Activated CD4-positive, alpha-beta T cell treated with anti-CD3 and anti-CD28 coated beads, Interleukin-2, Interleukin-6, amounts not matched to agents 100 ng/mL and 50 ng/mL, durations not matched to agents 16 hours and 8 hours (primary cell): ENCODE results near the gene KRCC1.

Experiments used
- DNase-seq: peaks from one replicate; pipeline ENCODE4 v3.0.0-alpha.2; 2020

Gene KRCC1

DNA sequence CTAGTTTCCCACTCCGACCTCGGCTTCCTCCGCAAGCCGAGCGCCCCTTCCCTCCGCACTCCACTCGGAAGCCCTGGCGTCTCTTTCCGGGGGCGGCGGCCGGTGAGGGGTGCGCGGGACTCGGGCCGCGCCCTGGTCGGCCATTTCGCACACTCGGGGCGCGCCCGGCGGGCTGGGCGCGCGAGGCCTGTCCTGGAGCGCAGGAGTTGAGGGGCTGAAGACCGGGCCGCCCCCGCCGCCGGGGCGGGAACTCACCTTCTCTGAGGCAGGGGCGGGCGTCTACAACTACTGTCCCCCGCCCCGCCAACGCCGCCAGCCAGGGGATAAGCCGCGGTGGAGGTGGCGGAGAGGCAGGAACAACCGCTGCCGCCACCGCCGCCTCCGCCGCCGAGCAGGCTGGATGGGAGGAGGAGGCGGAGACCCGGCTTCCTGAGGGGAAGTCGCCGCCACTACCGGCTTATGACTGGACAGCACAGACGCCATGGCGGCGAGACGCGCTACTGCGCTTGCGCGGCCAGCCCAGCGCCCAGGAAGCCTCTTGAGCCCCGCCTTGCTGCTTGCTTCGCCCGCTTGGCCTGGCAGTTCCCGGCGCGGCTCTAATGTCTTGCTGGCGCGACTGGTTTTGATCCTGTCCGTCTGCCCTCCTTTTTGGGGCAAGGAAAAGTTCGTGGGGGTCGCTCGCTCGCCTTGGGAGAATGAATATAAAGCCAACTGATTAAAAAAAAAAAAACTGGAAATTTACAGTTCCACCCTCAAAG is at the start of gene KRCC1:
TSS of gene KRCC1 (minus strand) at position 413 of the 758 bp plus-strand sequence. CDS start 27,220 bp downstream, outside the sequence.
- peak; percentile 96 for DNase-seq

DNA sequence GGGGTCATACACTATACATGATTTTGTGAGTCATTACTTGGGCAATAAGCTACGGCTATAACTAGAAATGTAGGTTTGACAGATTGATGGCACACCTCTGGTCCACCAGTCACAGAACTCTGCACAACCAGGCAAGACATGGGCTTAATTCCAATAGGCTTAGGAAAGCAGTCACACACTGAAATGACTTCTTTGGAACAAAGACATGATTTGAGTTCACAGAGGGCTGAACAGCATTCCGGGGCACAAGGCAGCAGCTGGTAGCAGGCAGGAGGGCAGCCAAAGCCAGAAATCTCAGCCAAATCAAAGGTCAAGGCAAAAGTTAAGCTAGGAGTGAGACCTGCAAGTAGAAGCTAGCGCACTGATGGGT is 44.9 kb upstream of the KRCC1 start:
- no peak for DNase-seq

DNA sequence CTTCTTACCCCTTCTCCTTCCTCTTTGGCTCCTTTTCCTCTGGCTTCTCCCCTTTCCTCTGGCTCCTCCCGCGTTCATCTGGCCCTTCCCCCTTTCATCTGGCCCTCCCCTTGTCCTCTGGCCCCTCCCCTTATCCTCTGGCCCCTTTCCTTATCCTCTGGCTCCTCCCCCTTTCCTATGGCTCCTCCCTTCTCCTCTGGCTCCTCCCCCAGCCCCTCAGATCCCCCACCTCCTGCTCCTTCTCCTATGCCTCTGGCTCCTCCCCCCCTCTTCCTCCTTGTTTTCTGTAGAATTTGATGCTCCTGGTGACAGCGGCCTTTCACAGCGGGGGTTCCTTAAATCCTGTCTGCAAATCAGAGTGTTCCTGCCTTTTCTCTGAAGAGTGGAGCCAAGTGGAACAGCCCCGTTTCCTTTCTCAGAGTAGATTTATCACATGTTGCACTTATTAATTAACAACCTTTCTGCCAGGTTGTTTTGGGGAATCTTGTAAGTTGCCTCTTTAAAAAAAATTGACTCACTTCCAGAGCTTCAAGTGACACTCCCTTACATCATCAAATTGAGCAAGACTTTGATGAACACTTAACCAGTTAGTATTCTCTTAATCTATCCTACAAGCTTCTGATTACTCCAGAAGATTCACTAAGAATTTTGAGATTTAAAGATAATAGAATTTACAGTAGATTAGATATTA is 44.4 kb upstream of the KRCC1 start:
- DNase-seq = no peak

DNA sequence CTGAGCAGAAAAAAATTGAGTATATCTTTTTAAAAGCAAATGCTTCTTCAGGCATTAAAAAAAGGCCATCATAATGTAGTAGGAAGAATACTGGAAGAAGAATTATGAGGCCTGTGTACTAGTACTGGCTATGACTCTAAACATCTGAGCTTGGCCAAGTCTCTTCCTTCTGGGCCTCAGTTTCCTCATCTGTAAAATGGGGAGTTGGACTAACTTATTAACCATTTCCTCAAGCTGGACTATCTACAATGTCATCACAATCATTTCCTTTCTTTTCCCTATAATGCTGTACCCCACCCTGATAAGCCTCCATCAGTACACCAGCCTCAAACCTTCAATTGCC is 42.9 kb upstream of the KRCC1 start:
- no peak for DNase-seq

DNA sequence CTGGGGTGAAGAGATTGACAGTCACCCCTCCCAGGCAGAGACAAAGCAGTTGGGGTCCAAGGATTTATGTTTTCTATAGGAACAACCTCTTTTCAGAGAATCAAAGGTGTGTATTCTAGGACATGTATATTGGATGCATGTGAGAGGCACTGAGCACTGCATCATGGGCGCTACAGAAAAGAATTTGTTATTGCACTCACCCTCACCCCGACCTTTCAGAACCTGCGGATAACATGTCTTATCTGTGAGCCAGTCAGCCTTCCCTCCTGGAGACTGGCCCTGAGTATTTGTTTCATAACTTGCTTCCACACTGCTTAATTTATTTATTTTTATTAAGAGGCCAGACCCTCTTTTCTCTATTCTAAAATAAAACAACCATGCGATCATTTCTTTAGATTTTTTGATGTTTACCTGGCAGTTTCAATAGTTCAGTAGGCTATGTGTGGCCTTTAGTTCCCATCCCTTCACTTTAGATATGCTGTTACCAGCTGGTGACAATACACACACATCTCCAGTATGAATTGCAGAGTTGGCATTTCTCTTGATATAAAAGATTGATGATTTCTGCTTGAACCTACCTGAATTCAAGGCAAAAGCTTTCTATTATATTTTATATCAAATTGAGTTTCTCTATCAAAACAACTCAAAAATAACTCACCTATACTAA is 42.4 kb upstream of the KRCC1 start:
- no peak for DNase-seq

DNA sequence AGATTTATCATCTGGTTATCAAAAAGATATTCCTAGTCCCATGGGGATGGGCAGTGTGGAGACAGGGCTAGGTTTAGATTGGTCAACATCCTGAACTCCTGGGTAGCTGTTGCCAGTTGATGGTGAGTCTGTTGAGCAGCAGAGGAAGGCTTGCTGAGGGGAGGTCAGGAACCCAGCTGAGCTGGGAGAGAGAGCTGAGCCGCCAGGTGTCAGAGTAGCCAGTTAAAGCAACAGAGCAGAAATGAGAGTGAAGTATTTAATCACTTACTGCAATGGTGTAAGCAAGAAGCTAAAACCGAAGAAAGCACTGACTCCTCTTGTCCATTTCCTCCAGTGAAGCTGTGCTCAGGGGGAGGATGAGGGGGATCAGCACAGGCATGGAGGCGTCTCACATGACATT is 41.6 kb upstream of the KRCC1 start:
- DNase-seq = no peak

DNA sequence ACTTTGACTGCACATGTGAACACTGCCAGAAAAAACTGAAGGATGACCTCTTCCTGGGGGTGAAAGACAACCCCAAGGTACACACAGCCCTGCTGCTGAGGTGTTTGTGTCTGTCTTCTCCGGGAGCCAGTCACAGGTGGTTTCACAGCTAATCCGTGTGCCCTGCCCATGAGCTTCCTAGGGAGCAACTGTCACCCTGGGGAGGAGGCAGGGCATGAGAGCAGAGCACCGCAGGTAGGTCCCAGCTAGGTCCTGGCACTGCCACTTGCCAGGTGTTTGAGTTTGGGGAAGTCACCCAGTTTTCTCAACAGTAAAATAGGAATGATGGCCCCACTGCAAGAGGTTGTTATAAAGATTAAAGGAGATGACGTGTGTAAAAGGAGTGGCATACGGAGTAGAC is 41.1 kb upstream of the KRCC1 start:
- DNase-seq = no peak

DNA sequence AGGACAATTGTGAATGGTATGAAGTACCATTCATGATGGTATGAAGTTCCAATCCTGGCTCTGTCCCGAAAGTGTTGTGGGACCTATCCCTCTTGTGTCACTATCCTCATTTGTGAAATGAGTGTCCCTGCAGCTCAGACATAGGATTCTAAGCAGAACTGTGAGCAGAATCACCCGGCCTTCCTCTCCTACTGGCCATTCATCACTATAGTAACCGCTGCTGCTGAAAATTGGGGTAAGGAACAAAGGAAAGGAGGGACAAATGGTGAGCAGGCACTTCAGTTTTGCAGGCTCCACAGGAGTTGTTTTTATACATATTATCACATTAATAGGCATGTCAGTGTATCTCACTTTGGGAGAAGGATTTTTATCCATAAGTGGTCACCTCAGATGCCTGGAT is 39.4 kb upstream of the KRCC1 start:
- no peak for DNase-seq

DNA sequence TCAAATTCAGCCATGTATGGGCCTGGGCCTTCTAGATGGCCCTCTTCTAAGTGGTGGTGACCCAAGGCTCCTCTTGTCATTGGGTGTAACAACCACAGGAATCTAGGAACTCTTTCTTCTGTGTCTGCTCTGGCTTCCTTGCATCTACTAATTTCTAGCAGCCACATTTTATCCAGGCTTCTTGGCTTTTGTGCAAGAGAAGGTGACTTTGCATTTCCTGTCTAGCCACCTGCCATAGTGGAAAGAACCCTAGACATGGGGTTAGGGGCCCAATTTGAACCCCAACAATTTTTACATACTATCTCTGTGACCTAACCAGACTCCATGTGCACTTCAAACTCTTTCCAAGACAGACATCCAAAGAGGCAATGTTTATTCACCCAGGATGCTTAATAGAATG is 37.2 kb upstream of the KRCC1 start:
- DNase-seq = no peak

DNA sequence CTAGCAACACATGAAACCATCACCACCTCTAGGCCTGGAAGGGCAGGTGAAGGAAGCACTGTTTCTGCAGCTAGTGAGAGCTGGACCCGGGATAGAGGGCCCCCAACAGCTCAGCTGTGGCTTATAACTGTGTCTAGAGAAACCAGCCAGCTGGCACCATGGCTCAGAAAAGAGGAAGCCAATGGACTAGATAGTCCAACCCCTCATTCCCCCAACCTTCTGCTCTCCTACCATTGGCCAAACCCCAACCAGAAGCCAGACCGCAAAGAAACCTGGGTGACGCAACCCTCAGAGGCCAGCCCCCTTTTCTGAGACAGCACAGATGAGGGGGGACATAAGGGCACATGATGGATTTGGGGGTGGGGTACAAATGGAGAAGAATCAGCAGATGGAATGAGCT is 36.4 kb upstream of the KRCC1 start:
- DNase-seq = no peak

DNA sequence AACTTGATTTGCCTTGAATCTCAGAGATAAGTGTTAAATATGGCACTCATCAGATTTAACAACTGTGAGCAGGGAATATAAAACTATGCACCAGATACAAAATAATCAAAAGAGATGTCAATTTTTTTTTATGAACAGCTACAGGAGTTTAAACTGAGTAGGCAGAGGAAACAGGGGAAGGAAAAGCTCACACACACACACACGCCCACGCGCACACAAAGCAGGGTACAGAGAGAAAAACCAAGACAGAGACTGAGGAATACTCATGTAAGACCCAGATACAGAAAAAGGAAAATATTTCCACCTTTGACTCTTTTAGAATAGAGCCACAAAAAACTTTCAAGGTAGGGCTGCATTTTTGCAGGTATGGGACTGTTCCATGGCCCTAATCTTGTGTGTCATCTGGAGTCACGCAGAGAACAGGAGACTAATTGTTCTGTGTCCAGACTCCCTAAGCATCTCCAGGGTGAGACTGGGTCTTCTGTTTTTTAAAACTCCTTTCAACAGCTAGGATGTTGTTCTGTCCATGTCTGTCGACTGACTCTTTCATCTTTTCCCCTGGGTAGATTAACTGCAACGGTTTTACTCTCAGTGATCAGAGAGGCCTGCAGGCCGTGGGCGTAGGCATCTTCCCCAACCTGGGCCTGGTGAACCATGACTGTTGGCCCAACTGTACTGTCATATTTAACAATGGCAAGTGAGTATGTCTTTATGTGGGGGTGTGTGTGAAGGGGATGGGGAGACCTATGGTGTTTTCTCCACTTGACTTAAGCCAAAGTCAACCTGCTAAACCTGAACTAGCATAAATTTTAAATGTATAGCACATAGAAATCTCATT is 35.1 kb upstream of the KRCC1 start:
- DNase-seq = no peak

DNA sequence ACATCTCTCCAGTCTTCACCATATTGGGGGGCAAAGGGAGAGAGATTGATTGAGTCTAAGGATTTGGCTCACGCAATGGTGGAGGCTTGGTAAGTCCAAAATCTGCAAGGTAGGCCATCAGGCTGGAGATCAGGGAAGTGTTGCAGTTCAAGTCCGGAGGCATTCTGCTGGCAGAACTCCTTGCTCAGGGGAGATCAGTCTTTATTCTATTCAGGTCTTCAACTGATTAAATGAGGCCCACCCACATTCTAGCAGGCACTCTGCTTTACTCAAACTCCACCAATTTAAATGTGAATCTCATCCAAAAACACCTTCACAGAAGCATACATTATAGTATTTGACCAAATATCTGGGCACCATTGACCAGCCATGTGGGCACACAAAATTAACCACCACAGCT is 33.4 kb upstream of the KRCC1 start:
- no peak for DNase-seq

DNA sequence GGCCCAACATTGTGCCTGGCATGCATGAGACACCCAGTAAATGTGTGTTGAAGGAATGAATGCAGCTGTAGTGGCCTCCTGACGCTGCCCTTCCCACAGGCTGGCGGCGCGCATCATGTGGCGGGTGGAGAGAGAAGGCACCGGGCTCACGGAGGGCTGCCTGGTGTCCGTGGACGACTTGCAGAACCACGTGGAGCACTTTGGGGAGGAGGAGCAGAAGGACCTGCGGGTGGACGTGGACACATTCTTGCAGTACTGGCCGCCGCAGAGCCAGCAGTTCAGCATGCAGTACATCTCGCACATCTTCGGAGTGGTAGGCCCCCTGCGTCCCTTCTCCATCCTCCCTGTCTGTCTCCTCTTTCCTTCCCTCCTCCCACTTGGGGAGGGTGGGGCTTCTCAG is 32.2 kb upstream of the KRCC1 start:
- no peak for DNase-seq

DNA sequence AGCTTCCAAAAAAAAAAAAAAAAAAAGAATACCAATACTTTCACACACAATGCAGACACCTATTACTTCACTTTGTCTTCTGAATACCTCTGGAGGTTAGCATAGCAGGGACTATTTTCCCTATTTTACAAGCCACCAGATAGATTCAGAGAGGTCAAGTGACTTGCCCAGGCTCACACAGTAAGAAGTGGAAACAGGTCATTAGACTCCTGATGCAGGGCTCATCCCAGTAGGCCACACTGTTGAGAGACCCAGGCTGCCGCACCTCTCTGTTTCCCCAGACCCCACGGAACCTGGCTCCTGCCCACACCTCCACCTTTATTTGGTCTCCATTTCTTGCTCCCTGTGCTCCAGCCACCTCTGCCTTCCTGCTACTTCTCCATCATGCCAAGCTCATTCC is 31.5 kb upstream of the KRCC1 start:
- DNase-seq = no peak

DNA sequence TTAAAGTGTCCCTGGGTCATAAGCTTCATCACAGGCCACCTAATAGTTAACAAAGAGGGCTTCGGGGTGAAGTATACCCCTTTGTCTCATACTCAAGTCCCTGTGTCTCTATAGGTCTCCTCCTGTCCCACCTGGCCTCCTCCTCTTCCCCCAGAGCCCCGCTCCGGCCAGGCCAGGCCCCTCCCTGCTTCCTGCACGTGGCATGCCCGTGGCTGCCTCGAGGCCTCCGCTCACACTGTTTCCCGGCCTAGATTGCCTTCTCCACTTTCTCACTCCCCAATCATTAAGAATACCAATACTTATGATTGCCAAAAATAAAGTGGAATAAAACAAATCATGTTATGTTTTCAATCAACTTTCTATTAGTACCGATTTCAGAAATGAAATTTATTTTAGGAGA is 30.8 kb upstream of the KRCC1 start:
- DNase-seq = no peak

DNA sequence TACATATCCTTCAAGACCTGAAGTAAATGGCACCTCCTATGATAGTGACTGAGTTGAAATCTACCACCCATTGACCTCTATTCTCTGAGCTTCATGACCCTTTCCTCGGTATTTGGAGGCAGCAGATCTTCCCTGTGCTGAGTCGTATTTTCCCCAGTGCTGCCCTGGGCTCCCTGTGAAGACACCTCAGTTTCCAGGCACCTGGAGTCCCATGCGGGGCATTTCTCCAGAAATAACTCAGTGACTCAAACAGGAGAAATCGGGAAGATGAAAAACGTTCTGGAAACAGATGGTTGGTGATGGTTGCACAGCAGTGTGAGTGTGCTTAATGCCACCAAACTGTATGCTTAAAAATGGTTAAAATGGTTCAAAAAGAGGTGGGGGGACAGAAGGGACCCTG is 30.0 kb upstream of the KRCC1 start:
- DNase-seq = no peak

DNA sequence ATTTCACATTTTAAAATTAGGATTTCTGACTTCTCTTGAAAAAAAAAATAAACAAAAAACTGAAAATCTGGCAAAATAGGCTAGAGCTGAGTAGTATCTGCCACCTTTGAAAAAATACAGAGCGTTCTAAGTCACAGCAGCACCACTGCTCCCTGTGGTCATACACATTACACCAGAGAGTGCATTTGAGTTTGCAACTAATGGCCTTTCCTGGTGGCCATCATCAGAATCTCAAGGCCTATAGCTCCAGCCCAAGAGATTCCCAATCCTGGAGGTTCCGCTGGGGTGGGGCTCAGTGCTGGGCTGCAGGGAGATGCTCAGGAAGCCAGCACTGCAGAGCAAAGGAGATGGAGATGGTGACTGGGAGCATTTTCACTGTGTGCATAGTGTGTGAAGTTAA is 29.5 kb upstream of the KRCC1 start:
- no peak for DNase-seq

DNA sequence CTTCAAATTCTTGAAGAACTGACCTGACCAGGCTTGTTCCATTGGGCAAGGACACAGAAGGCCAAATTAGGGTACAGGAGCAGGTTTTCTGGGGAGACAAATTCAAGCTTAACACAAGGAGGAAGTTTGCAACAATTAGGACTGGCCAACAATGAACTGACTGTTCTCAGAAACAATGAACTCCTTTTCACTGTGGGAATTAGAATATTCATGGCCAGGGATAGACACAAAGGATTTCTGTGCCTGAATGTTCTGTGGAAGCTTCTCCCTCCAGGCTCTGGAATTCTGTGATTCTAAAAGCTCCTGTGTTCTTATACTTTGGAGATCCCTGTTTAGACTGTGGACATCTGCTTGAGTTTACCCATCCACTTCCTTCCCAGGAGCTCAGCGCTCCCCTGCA is 27.2 kb upstream of the KRCC1 start:
- DNase-seq = no peak

DNA sequence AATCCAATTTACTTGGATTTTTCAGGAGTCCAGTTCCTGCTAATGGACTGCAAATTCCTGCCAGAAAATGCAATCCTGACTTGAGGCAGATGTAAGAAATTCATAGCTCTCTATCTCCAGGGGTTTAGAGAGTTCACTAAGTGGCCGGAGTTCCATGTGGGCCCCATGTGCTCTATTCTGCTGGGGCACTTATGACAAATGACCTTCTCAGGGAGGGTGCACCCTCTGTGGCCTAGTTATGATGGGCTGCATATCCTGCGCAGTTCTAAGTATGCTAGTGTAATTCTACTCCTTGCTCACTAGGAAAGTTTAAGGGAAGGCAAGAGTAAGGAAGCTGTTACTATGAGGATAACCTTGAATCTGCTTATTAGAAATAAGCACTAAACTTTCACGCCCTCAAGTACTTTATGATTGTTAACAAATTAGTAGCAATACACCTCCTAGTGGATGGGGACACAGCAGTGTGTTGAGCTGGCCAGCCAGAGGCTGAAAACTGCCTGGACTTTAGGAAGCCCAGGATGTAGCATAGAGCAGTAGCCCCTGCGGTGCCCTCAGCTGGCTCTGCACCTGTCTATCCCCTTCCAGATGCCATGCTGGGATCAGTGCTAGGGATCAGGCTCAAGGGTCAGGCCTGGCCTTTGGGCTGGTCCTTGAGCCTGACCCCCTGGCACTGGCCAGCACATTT is 26.5 kb upstream of the KRCC1 start:
- DNase-seq = no peak

DNA sequence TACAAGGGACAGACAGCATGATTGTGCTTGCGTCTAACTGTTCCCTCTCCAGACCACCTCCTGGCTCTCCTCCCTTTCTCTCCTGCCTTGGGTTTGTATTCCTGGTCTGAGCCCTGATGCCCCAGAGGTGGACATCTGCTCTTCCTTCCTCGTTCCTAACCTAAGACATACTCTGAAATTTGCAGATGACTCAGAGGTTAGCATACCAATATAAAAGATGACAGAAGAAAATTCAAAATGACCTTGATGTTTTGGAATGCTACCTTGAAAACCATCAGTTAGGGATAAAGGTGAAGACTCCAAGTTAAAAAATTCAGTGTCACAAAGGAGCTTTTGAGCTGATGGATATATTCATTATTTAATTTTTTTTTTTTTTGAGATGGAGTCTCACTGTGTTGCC is 25.0 kb upstream of the KRCC1 start:
- DNase-seq = no peak

DNA sequence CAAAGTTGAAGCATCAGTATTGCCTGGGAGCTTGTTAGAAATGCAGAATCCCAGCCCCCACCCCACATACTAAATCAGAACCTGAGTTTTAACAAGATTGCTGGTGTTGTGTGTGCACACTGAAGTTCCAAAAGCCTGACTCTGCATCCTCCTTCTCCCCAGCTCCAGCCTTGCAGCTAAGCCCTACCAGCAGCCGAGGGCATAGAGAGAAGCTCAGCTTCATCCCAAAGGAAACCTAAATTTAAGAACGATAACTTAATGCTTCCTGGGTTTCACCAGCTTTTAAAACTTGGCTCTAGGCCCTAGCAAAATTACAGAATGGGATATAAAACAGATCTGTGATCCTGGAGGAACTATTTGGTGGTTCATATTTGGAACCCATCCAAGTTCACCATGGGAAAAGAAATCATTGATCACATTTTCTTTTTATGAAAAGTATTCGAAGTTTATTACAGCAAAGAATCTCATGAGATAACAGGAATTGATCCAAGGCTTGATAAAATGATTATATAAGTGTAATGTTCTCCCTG is 23.1 kb upstream of the KRCC1 start:
- no peak for DNase-seq

DNA sequence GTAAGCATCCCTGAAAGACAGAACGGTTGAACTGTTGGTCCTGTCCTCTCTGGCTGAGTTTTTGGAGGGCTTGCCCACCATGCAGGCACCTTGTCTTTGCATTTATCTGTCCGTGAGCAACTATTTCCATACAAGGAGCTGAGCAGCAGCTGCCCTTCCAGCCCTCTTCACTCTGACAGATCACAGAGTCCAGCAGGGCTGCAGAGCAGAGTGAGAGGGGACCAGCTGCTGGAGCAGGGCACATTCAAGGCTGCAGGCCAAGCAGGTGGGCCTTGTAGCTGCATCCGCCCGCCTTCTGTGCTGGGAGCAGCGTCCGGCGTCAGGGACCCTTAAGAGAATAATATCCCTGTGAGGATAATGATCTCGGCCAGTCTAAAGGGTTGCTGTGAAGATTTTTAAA is 21.5 kb upstream of the KRCC1 start:
- DNase-seq = no peak

DNA sequence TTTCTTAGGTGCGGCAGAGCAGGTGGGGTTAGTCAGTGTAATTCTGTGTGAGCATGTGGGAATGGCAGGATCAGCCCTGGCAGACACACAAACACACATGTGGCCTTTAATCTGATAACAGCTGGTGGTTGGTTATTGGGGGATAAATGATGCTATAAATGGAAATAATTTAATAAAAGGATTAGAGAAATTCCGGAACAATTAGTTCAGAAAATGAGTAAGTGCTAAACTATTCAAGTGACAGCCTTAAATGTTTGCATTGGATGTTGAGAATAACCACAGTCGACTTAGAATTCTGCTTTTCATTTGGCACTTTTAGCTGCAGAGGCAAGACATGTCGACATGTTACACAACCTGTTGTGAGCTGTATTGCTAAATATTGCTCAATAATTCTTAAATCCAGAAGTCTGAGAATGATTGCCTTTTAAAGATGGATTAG is 19.3 kb upstream of the KRCC1 start:
- no peak for DNase-seq
